Kidney (tissue), 14 donors: ENCODE results near the gene PPP2R2B. TPM values are rescaled to one million over a fixed set of nuclear protein-coding genes. Genes with fewer than 3 reads are reported as not detected.

Source experiments
- DNase-seq, 5 donors: peaks; one replicate each; pipeline ENCODE4 v3.0.0-alpha.2; 2013 to 2020
- FAIRE-seq: peaks from 2 replicates; lab custom pipeline; 2012; peaks lifted over from hg19 to GRCh38; lab: Jason Lieb, UNC
- H3K27ac ChIP-seq, 2 donors: one replicate each; pipeline ENCODE4 v1.7.0; 2013; ENCODE audit warnings: low read depth in 2 of 2, low read length in 2 of 2, inconsistent platforms in 1 of 2
- H3K27me3 ChIP-seq: one replicate; pipeline ENCODE4 v1.7.1; 2013; ENCODE audit warnings: low read length, inconsistent platforms; ENCODE audit not compliant: control insufficient read depth, insufficient read depth
- H3K36me3 ChIP-seq, 3 donors: one replicate each; pipeline versions ENCODE4 v1.7.0 to v1.7.1; 2013; ENCODE audit warnings: low read length in 3 of 3, control low read depth in 1 of 3, inconsistent platforms in 1 of 3; ENCODE audit not compliant: insufficient read depth in 3 of 3, control insufficient read depth in 2 of 3
- H3K4me1 ChIP-seq, 3 donors: one replicate each; pipeline versions ENCODE4 v1.7.0 to v1.7.1; 2013; ENCODE audit warnings: low read length in 3 of 3, inconsistent platforms in 1 of 3, low read depth in 1 of 3; ENCODE audit not compliant: control insufficient read depth in 2 of 3, insufficient read depth in 2 of 3
- H3K4me3 ChIP-seq, 3 donors: one replicate each; pipeline versions ENCODE4 v1.7.0 to v1.8.1; 2013; ENCODE audit warnings: low read length in 3 of 3, control low read depth in 1 of 3, inconsistent platforms in 1 of 3
- H3K9ac ChIP-seq, 3 donors: one replicate each; pipeline versions ENCODE4 v1.7.0 to v1.7.1; 2013; ENCODE audit warnings: low read length in 3 of 3, control low read depth in 1 of 3, inconsistent platforms in 1 of 3
- H3K9me3 ChIP-seq, 3 donors: one replicate each; pipeline versions ENCODE4 v1.7.0 to v1.7.1; 2013; ENCODE audit warnings: low read length in 3 of 3, control low read depth in 1 of 3, inconsistent platforms in 1 of 3; ENCODE audit not compliant: control insufficient read depth in 2 of 3, insufficient read depth in 1 of 3
- CTCF ChIP-seq: IDR thresholded peaks from 3 replicates; pipeline ENCODE4 v1.5.1; 2012; ENCODE audit warnings: mild to moderate bottlenecking, moderate library complexity, borderline replicate concordance; ENCODE audit not compliant: insufficient read depth; ENCODE audit errors: extremely low read depth
- intact Hi-C: fragments of 100-400 bp; cut with DNase I; formaldehyde crosslinking; loops from one replicate; pipeline ENCODE4 v1.11.1; 2022
- polyA plus RNA-seq: library from polyadenylated mRNA; stranded (reverse); fragments of 350-450 nt; fragmentation: Illumina TruSeq; extraction: RNeasy Lipid Tissue Mini Kit (QIAGEN cat#74804); gene quantifications from one replicate; pipeline ENCODE4 v1.2.3, GENCODE V29; 2014; ENCODE audit warnings: low read depth, low replicate concordance; ENCODE audit not compliant: insufficient read depth
- total RNA-seq: library from RNA; stranded (reverse); fragmentation: NEBNext Ultra II Directional; extraction: Animal tissue kit (Norgen Biotek cat#: 25700); gene quantifications from one replicate; pipeline ENCODE4 v1.2.1, GENCODE V29; 2021
- donor health status: control.
- donor health status: control.
- donor health status: control.
- donor health status: control.
- donor health status: control.
- donor health status: DM: yes; HTN: yes; CAD: no.
- donor health status: Normal renal cell carcinoma (clear cell type).

Gene PPP2R2B
- total and polyA plus RNA-seq, 2 donors from 2014 or later = 4.0 to 8.2 TPM

DNA sequence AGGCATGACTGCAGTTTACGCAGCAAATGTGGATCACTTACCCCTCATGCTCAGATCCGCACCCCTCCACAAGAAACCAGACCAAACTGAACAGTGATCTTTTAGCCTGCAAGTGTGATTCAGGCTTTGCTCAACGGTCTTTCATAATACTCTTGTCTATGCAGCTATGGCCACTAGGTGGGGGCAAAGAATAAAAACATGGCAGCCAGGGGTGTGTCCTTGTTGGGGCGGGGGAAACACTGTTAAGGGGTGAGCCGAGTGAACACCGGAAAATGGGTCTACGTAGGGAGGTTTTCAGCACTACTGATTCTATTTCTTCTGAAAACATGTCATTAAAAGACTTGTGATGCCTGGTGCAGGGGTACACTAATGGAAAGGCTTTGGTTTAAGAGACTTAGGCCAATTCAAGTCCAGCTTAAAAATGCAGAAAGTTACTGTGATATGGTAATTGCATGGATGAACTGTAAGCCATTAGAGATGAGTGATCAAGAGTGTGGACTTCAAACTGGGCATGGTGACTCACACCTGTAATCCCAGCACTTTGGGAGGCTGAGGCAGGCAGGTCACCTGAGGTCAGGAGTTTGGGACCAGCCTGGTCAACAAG is 312.7 kb downstream of the PPP2R2B start:
- Histone ChIP-seq H3K27ac (no peak overlapping the region), H3K4me3 (peak overlapping the region in 1 of 3 donors; percentile 30), H3K36me3 (no peaks in the 10 kb centered on the region), H3K4me1 (no peaks in the 10 kb centered on the region), H3K9me3 (no peaks in the 10 kb centered on the region), H3K27me3 (no peaks in the 10 kb centered on the region), H3K9ac (no peak overlapping the region)
- DNase-seq (peak in 4 of 5 donors; percentile 39 to 68 (median 52)), FAIRE-seq (no peak)
- TF ChIP-seq CTCF = peak; percentile 62
- intact Hi-C loops = no loop called here

- no peak overlapping the region for H3K27ac ChIP-seq
- H3K9ac ChIP-seq = no peak overlapping the region
- no peaks in the 10 kb centered on the region for H3K4me1 ChIP-seq
- H3K9me3 ChIP-seq = no peaks in the 10 kb centered on the region
- no peak overlapping the region for H3K4me3 ChIP-seq
- intact Hi-C loops = no loop called here
- peak in 2 of 5 donors; percentile 15 to 22 for DNase-seq
- no peak for TF ChIP-seq CTCF
- no peaks in the 10 kb centered on the region for H3K36me3 ChIP-seq
- no peak for FAIRE-seq
- H3K27me3 ChIP-seq = no peaks in the 10 kb centered on the region
Measured at GRCh38 chr5:146564007-146564762, 314.4 kb downstream of the PPP2R2B start.

DNA sequence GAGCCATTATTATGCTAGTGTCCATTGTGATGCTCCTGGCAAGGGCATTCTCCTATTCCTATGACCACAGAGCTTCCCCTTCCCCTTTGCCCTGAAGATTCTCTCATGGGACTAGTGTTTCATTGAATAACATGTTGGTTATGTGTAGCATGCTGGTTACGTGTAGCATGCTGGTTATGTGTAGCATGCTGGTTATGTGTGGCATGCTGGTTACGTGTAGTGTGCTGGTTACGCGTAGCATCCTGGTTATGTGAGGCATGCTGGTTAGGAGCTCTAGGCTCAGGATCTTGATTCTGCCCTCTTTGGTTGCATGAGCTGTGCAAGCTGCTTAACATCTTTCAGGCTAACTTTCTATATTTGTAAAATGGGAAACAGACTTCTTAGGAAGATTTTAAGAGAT is 316.1 kb downstream of the PPP2R2B start:
- FAIRE-seq (no peak), DNase-seq (no peak)
- Histone ChIP-seq H3K27ac (no peak overlapping the region), H3K27me3 (no peaks in the 10 kb centered on the region), H3K4me3 (no peak overlapping the region), H3K9ac (no peak overlapping the region), H3K4me1 (no peaks in the 10 kb centered on the region), H3K36me3 (no peaks in the 10 kb centered on the region), H3K9me3 (no peaks in the 10 kb centered on the region)
- intact Hi-C loops = no loop called here
- TF ChIP-seq CTCF = no peak
